A549 treated with GW870086 at 1 μM for 4 hours (cell line): ENCODE results near the gene TMEM43. TPM values are rescaled to one million over a fixed set of nuclear protein-coding genes. Genes with fewer than 3 reads are reported as not detected.

ENCODE experiments used
- total RNA-seq: library from RNA; stranded (reverse); fragments of 200-300 nt; extraction: Qiagen RNA extraction; gene quantifications from 5 replicates; pipeline ENCODE4 v1.2.3, GENCODE V29; 2022; ENCODE audit warnings: low read depth

TMEM43 gene
- 113 to 133 TPM (median 131 TPM) in 5 replicates for total RNA-seq

GRCh38 chr3:14124615-14125192, at the start of gene TMEM43, which contains the start of gene CHCHD4:
TSS of gene TMEM43 (plus strand) at chr3:14125052. CDS start at chr3:14125194, 142 bp downstream.
TSS of gene CHCHD4 (minus strand) at chr3:14124870. CDS start at chr3:14124676, 194 bp downstream.

GRCh38 chr3:14178247-14179113, 53.6 kb downstream of the TMEM43 start, which contains the start of the genes LSM3 and XPC:
TSS of gene LSM3 (plus strand) at chr3:14178817. CDS start at chr3:14178861, 44 bp downstream.
TSS of gene XPC (minus strand) at chr3:14178601. CDS start at chr3:14178568, 33 bp downstream.

Other genes with a start within 250 kb of the TMEM43 start
- gene WNT7A, start 245.0 kb upstream of the TMEM43 start, total RNA-seq = 0.06 to 0.19 TPM (median 0.07 TPM) in 5 replicates
- 34.9 to 39.2 TPM (median 36.6 TPM) in 5 replicates for gene CHCHD4, start 182 bp upstream of the TMEM43 start, total RNA-seq
- 22.8 to 32.5 TPM (median 30.7 TPM) in 5 replicates for gene XPC, start 53.5 kb downstream of the TMEM43 start, total RNA-seq
- 20.8 to 24.5 TPM (median 22.4 TPM) in 5 replicates for gene LSM3, start 53.8 kb downstream of the TMEM43 start, total RNA-seq